ENCODE measurements around the gene CCND3. TPM values are rescaled to one million over a fixed set of nuclear protein-coding genes. Genes with fewer than 3 reads are reported as not detected.

Gene CCND3
- total RNA-seq, 1 experiment from 2014 or later, result 26.6 TPM

DNA sequence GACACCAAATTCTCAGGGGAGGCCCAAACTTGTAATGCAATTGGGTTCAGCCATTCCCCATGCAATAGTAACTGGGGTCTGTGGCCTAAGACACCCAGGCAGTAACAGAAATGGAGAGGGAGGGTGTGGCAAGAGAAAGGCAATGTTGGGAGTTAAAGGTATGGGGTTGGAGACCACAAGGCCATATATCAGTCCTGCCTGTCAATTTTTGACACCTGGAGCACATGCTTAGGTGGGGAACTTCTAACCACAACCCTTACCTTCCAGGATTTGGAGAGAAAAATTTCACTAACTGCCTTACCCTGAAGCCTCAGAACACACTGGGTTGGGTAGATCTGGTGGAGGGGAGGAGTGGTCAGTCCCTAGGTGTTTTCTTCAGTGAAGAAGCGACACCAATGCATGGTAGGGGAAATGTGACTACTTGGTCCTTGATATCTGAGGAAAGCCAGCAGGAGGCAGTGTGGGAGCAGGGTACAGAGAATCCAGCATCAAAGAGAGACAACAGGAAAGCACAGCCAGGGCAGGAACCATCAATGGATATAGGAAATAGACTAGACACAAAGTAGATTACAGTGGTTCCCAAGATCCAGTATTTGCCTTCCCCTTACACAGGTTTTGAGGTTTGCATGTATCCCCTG lies 39.6 kb downstream of the CCND3 start:
- H3K4me3 ChIP-seq (replicated peaks in 1 of 2; ENCODE audit: low read depth in 1 of 2, low read length in 2 of 2), result no peak overlapping the region
- H3K4me1 ChIP-seq (ENCODE audit: control insufficient read depth in 1 of 2, insufficient read depth in 2 of 2, low read length in 2 of 2), result peaks cover 0 to 6% of the 10 kb centered on the region in 2 experiments; a peak in 1 of 4 replicates
- no peak overlapping the region for H3K27ac ChIP-seq (ENCODE audit: low read depth, low read length)
- no peaks in the 10 kb centered on the region for H3K27me3 ChIP-seq (ENCODE audit: insufficient read depth, low read length)
- TF ChIP-seq CBX3 (IDR thresholded peaks at IDR 0.05; ENCODE audit: low read depth), result no peak
- no peak for TF ChIP-seq YY1 (IDR thresholded peaks at IDR 0.05; ENCODE audit: extremely low read depth, insufficient replicate concordance, low read depth, low read length)
- TF ChIP-seq ATF3 (IDR thresholded peaks at IDR 0.05), result no peak
- TF ChIP-seq EGR1 (IDR thresholded peaks at IDR 0.05; ENCODE audit: low read depth), result no peak
- peak in 2 of 3 experiments; percentile 23 to 43; a peak in 3 of 6 replicates for TF ChIP-seq CTCF (IDR thresholded peaks at IDR 0.05 in 2 of 3, conservative IDR thresholded peaks at IDR 0.05 in 1 of 3; ENCODE audit: borderline replicate concordance in 1 of 3, insufficient read depth in 1 of 3, low read depth in 2 of 3, low read length in 2 of 3)
- no peak overlapping the region for H3K9ac ChIP-seq (ENCODE audit: low read length)
- POLR2A ChIA-PET, result no interaction called here
- no peaks in the 10 kb centered on the region for H3K79me2 ChIP-seq (ENCODE audit: insufficient read depth, low read length)
- no peaks in the 10 kb centered on the region for H3K9me2 ChIP-seq (ENCODE audit: insufficient read depth)
- DNase-seq (ENCODE audit: low read depth, low spot score) (no peak), ATAC-seq (peak; percentile 49; the same call in 1 of the 2 replicates)
- no TSS peak for BruUV-seq (replicated peaks)
- no peak overlapping the region for H3K4me2 ChIP-seq (ENCODE audit: low read length)
- no peaks in the 10 kb centered on the region for H3K9me3 ChIP-seq (ENCODE audit: control insufficient read depth in 1 of 2, insufficient read depth in 1 of 2, low read depth in 1 of 2, low read length in 2 of 2)
- no peak overlapping the region for H2AFZ ChIP-seq (ENCODE audit: low read depth, low read length, poor library complexity, severe bottlenecking)
- peaks cover 11 to 13% of the 10 kb centered on the region in 2 experiments; a peak in 3 of 4 replicates for H3K36me3 ChIP-seq (ENCODE audit: control insufficient read depth in 1 of 2, insufficient read depth in 2 of 2, low read length in 2 of 2)
- no peaks in the 10 kb centered on the region for H4K20me1 ChIP-seq (ENCODE audit: insufficient read depth)
- intact Hi-C loops (cut with micrococcal nuclease), result loop anchor here (1.0 kb wide), 1 partner anchor 15 kb away; no protein-coding TSS in a partner anchor
- RAD21 ChIA-PET (ENCODE audit: low non-redundant PET in 1 of 2, low total read pairs in 2 of 2, uncharacterized antibody in 2 of 2, unreplicated experiment in 2 of 2), result no interaction called here
- CTCF ChIA-PET, result interaction anchor here (1.6 kb wide), 1 partner anchor 19 kb away, joined by 3 read pairs; the partner anchor contains the start of genes BYSL and MED20

Measured in HCT116 (cell line).